Heart left ventricle (tissue), 16 donors: Measurements from ENCODE around the gene CENPX. TPM values are rescaled to one million over a fixed set of nuclear protein-coding genes. Genes with fewer than 3 reads are reported as not detected.

Experiments
- ATAC-seq, 4 donors: fragments of 200-7000 bp; cut with Tn5 transposase; one replicate each; pipeline ENCODE4 v1.9.1; 2020 to 2022; ENCODE audit warnings: moderate library complexity in 4 of 4, mild to moderate bottlenecking in 3 of 4, moderate number of reproducible peaks in 1 of 4
- DNase-seq, 5 donors: peaks; one replicate each; pipeline ENCODE4 v3.0.0-alpha.2; 2020
- H3K27ac ChIP-seq, 12 donors: fragments of 200-600 bp; sonication (generic) in 4 of 12; one replicate each; pipeline versions ENCODE4 v1.5.0 to v1.8.0; 2016 to 2022; ENCODE audit warnings: mild to moderate bottlenecking in 2 of 12
- H3K27me3 ChIP-seq, 9 donors: fragments of 200-600 bp; sonication (generic) in 2 of 9; one replicate each; pipeline versions ENCODE4 v1.5.1 to v1.8.0; 2016 to 2022; ENCODE audit warnings: mild to moderate bottlenecking in 3 of 9
- H3K36me3 ChIP-seq, 9 donors: fragments of 200-600 bp; sonication (generic) in 2 of 9; one replicate each; pipeline versions ENCODE4 v1.5.0 to v1.8.0; 2018 to 2022; ENCODE audit warnings: mild to moderate bottlenecking in 2 of 9
- H3K4me1 ChIP-seq, 12 donors: fragments of 200-600 bp; sonication (generic) in 4 of 12; one replicate each; pipeline versions ENCODE4 v1.5.0 to v1.8.0; 2016 to 2022; ENCODE audit warnings: mild to moderate bottlenecking in 3 of 12
- H3K4me3 ChIP-seq, 12 donors: fragments of 200-600 bp; sonication (generic) in 4 of 12; one replicate each; pipeline versions ENCODE4 v1.5.0 to v1.8.0; 2017 to 2022; ENCODE audit warnings: mild to moderate bottlenecking in 9 of 12, moderate library complexity in 4 of 12
- H3K9me3 ChIP-seq, 12 donors: fragments of 200-600 bp; sonication (generic) in 4 of 12; one replicate each; pipeline versions ENCODE4 v1.5.0 to v1.8.0; 2016 to 2022; ENCODE audit warnings: mild to moderate bottlenecking in 1 of 12
- POLR2A ChIP-seq, 2 donors: fragments of 450-650 bp; IDR thresholded peaks; one replicate each; pipeline ENCODE4 v1.6.1; 2017; ENCODE audit warnings: antibody characterized with exemption in 2 of 2, mild to moderate bottlenecking in 2 of 2, moderate library complexity in 2 of 2
- WGBS, 4 donors: extraction: QIAGEN DNeasy Blood & Tissue Kit in 2 of 4; methylation state at CpG; one replicate each; pipeline versions ENCODE4 v1.1.5 to v1.1.7; 2013 to 2018; 5-methylcytosine and 5-hydroxymethylcytosine counted together
- intact Hi-C, 10 donors: fragments of 100-400 bp; cut with DNase I; formaldehyde crosslinking; loops; one replicate each; pipeline versions ENCODE4 v1.11.1 to v1.14.2; 2022
- polyA plus RNA-seq, 2 donors: library from polyadenylated mRNA; stranded (reverse); fragments of 200-250 nt; gene quantifications; one replicate each; pipeline ENCODE4 v1.2.3, GENCODE V29; 2013
- total RNA-seq, 9 donors: library from RNA; depleted of rRNA in 2 of 9; stranded (reverse); fragments of >200 nt in 2 of 9; fragmentation: NEBNext Ultra II Directional in 3 of 9; extraction: Animal tissue kit (Norgen Biotek cat#: 25700) in 3 of 9; gene quantifications; one replicate each; pipeline versions ENCODE4 v1.1.0 to v1.2.4, GENCODE V29; 2016 to 2023
- TF ChIP-seq, protein P1 (sequence below), 12 donors: fragments of 200-600 bp; sonication (generic) in 4 of 12; IDR thresholded peaks; one replicate each; pipeline versions ENCODE4 v1.5.0 to v1.8.0; 2018 to 2022; ENCODE audit warnings: antibody characterized with exemption in 12 of 12, mild to moderate bottlenecking in 5 of 12
- donor health status: ischemic (EF 13 %, LVEDD 7.1; RV severe dilation, severe dysfunction).
- donor health status: healthy with polysubstance abuse.
- donor health status: DM: no; HTN: yes; CAD: no.
- donor health status: DM: no; HTN: no; CAD: no.
- donor health status: ischemic (EF 25% LVEDD 6.9; RV normal size, moderate dysfunction).
- donor health status: ischemic (EF 25% LVEDD 5.7; RV mildly dilated, moderate dysfunction).
- donor health status: healthy.
- donor health status: DM: yes; HTN: yes; CAD: no.
- donor health status: ischemic (EF 35%, LVEDD 5.7; RV mildly dilated, moderate dysfunction).
- donor health status: nonischemic (EF 11% LVEDD 7.7; RV severe dilation, severe dysfunction).
- donor health status: DM: yes; HTN: yes; CAD: no.
- donor health status: PGD.
- donor health status: ischemic (EF 29% LVEDD 5.4; RV normal size, mild dysfunction).
- donor health status: nonischemic (EF 23%, LVEDD 6.1; RV moderate dilation, normal function).

The CENPX gene
- total and polyA plus RNA-seq, 11 donors = 16.8 to 126 (median 29.2) TPM

DNA sequence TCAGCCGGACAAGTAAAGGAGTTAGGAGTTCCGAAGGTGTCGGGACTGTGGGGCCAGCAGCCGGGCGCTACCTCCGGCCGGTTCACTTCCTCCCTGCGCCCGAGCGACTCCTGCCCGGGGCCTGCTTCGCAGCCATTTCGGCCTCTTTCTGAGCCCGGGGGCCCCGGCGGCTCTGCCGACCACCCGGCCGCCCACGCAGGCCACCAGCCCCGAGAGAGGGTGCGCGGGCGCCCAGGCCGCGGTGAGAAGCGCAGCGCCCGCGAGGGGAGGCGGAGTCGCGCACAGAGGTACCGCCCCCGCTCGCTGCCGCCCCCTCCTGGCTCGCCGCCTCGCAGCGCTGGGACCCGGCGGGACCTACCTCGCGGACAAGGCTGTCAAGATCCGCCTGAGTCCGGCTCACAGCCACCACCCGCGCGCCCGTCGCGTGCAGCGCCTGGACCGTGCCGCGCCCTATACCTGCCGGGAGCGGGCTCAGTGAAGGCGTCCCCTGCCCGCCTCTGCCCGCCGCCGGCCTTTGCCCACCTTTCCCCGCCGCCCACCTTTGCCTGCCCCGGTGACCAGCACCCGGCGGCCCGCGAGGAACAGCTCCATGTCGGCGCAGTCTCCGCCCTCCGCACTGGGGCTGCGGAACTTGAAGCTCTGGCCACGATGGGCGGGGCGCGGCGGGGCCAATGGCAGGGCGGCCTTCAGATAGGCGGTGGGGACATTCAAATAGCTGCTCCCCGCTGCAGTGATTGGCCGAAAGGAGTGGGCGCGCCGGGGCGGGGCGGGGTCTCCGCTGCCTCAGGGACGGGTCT is 14.6 kb upstream of the CENPX start, which contains the start of gene DCXR:
TSS of gene DCXR (minus strand) at position 606 of the 797 bp plus-strand sequence. CDS start at position 591, 15 bp downstream.
- intact Hi-C loops = loop anchor here in 4 of 10 donors (1.0 to 10.0 kb wide), 4 partner anchors 60 to 288 kb away; partner anchors contain the start of gene FASN (in 2 of the 4)
- peak; percentile 97 to 99 (median 98) for DNase-seq
- Histone ChIP-seq H3K27ac (peak within 1 kb of the TSS; percentile 91 to 98 (median 94)), H3K4me3 (peak within 1 kb of the TSS; percentile 49 to 92 (median 73)), H3K9me3 (no peaks in the 10 kb centered on the region), H3K36me3 (peaks cover 0 to 5% (median 0%) of the 10 kb centered on the region in 9 donors), H3K4me1 (peaks cover 4 to 31% (median 15%) of the 10 kb centered on the region in 12 donors), H3K27me3 (peaks cover 0 to 5% (median 0%) of the 10 kb centered on the region in 9 donors)
- peak; percentile 97 to 98 (median 97) for ATAC-seq
- 0 to 1% (median 1%) methylated on average over 45 to 92 of the region's 92 CpGs for WGBS, 4 donors
- TF ChIP-seq, protein P1, sequence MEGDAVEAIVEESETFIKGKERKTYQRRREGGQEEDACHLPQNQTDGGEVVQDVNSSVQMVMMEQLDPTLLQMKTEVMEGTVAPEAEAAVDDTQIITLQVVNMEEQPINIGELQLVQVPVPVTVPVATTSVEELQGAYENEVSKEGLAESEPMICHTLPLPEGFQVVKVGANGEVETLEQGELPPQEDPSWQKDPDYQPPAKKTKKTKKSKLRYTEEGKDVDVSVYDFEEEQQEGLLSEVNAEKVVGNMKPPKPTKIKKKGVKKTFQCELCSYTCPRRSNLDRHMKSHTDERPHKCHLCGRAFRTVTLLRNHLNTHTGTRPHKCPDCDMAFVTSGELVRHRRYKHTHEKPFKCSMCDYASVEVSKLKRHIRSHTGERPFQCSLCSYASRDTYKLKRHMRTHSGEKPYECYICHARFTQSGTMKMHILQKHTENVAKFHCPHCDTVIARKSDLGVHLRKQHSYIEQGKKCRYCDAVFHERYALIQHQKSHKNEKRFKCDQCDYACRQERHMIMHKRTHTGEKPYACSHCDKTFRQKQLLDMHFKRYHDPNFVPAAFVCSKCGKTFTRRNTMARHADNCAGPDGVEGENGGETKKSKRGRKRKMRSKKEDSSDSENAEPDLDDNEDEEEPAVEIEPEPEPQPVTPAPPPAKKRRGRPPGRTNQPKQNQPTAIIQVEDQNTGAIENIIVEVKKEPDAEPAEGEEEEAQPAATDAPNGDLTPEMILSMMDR (IDR thresholded peaks at IDR 0.05) = peak; percentile 72 to 93 (median 82)
- peak; percentile 75 to 96 for TF ChIP-seq POLR2A (IDR thresholded peaks at IDR 0.05)

DNA sequence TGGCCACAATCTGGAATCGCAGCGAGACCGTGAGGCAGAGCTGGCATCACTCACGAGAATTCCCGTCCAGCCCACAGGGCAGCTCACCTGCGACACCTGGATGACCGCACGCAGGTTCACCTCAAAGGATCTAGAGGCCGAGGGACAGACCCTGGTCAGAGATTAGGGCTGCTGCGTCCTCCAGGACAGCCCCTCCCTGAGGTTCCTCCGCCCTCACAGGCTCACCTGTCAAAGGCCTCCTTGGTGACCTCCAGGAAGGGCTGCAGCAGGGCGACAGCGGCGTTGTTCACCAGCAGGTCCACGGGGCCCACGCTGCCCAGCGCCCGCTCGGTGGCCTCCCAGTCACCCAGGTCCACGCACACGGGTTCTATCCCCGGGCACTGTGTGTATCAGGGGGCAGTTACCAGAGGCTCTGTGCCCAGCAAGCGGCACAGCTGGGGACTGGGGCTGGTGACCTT is 14.0 kb upstream of the CENPX start:
- Histone ChIP-seq H3K4me3 (peak overlapping the region; percentile 49 to 92 (median 73)), H3K27me3 (peaks cover 0 to 9% (median 0%) of the 10 kb centered on the region in 9 donors), H3K27ac (peak overlapping the region; percentile 91 to 98 (median 94)), H3K4me1 (peaks cover 4 to 36% (median 19%) of the 10 kb centered on the region in 12 donors), H3K9me3 (no peaks in the 10 kb centered on the region), H3K36me3 (peaks cover 0 to 5% (median 0%) of the 10 kb centered on the region in 9 donors)
- WGBS, 4 donors = 36 to 58% (median 44%) methylated on average over 9 to 23 of the region's 23 CpGs
- DNase-seq (no peak), ATAC-seq (no peak)
- TF ChIP-seq POLR2A (IDR thresholded peaks at IDR 0.05) = no peak
- TF ChIP-seq, protein P1 (IDR thresholded peaks at IDR 0.05) = no peak
- intact Hi-C loops = loop anchor here in 4 of 10 donors (1.0 to 10.0 kb wide), 4 partner anchors 61 to 288 kb away; partner anchors contain the start of gene FASN (in 2 of the 4)

DNA sequence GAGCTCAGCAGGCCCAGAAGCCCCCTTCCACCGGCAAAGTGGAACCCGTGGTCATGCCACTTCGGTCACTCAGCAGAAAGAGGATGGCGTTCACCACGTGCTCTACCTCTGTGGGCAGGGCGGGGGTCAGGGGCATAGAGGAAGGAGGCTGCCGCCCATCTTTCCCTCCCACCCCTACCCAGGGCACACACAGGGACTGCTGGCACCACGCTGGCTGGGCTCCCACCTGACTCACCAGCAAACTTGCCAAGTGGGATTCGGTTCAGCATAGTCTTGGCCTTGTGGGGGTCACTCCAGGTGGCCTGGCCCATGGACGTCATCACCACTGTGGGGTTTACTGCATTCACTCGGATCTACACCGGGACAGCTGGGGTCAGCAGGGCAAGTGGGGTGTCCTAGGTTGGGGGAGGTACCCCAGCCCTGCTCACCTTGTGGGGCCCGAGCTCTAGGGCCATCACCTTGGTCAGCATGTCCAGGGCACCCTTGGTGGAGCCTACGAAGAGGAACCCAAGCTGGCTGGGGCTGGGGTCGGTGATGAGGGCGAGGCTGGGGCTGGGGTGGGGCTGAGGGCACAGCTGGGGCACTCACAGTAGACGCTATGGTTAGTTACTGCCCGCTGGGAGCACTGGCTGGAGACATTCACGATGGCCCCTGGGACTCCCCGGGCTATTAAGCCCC is 13.4 kb upstream of the CENPX start:
- peaks cover 0 to 5% (median 0%) of the 10 kb centered on the region in 9 donors for H3K36me3 ChIP-seq
- peaks cover 4 to 36% (median 19%) of the 10 kb centered on the region in 12 donors for H3K4me1 ChIP-seq
- H3K27me3 ChIP-seq = peaks cover 0 to 9% (median 0%) of the 10 kb centered on the region in 9 donors
- TF ChIP-seq, protein P1 (IDR thresholded peaks at IDR 0.05) = no peak
- TF ChIP-seq POLR2A (IDR thresholded peaks at IDR 0.05) = no peak
- intact Hi-C loops = loop anchor here in 3 of 10 donors (5.0 to 10.0 kb wide), 3 partner anchors 61 to 289 kb away; partner anchors contain the start of gene FASN (in 1 of the 3)
- H3K27ac ChIP-seq = peak overlapping the region in 5 of 12 donors; percentile 91 to 98 (median 93)
- ATAC-seq = peak in 1 of 4 donors; percentile 1
- 76 to 88% (median 80%) methylated on average over 12 to 20 of the region's 20 CpGs for WGBS, 4 donors
- H3K4me3 ChIP-seq = peak overlapping the region in 10 of 12 donors; percentile 49 to 92 (median 73)
- no peaks in the 10 kb centered on the region for H3K9me3 ChIP-seq
- no peak for DNase-seq
